Skeletal muscle cell (primary cell): Measurements from ENCODE around the gene EIF3F.
"Not testable (repeated sequence)": the region's sequence is repeated elsewhere in the genome, so short reads cannot be mapped to it uniquely, and the experiment has no call there.

Experiments used
- DNase-seq: peaks from one replicate; pipeline ENCODE4 v3.0.0-alpha.2; 2010; ENCODE audit warnings: low read depth
- H3K4me3 ChIP-seq: 2 replicates; pipeline ENCODE4 v1.5.1; 2011; ENCODE audit warnings: low read depth, mild to moderate bottlenecking, control low read depth, low read length, moderate library complexity

Gene EIF3F

DNA sequence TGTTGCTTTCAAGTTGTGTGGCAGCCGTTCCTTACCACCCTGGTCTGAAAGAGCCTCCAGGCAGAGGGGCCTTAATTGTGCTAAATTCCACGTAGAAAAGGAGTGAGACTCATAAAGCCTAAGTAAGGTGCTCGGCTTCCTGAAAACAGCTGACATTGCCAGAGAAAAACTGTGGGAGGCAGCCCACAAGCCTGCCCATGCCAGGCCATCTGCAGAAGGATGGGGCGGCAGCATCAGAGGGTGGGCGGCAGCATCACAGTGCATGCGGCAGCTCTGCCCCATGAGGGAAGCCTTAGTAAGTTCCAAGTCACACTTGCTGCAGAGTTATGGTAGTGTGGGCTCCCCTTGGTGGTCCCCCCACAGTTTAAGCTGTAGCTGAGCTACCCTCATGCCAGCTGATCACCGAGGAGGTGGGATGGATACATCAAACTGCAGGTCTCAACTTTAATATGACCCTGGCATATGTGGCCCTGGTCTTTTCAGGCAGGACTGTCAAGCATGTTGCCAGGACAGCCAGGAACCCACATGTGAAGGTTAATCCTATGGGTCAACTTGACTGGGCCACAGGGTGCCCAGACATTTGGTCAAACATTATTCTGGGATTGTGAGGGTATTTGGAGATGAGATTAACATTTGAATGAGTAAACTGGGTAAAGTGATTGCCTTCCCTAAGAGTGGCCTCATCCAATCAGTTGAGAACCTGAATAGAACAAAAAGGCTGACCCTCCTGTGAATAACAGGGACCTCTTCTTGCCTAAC, 3.1 kb upstream of the EIF3F start:
- H3K4me3 ChIP-seq, result no peak overlapping the region
- DNase-seq, result no peak

DNA sequence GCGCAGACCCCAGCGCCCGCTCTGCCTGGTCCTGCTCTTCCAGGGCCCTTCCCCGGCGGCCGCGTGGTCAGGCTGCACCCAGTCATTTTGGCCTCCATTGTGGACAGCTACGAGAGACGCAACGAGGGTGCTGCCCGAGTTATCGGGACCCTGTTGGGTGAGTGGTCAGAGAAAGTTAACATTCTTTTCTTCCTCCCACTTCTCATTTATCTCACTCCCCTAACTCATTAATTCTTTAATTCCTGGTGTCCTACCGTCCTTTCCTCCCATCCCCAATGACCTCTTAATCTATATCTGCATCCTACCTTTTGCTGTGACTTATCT, 385 bp downstream of the EIF3F start:
- not testable (repeated sequence) for DNase-seq
- H3K4me3 ChIP-seq, result peak overlapping the region; percentile 83

DNA sequence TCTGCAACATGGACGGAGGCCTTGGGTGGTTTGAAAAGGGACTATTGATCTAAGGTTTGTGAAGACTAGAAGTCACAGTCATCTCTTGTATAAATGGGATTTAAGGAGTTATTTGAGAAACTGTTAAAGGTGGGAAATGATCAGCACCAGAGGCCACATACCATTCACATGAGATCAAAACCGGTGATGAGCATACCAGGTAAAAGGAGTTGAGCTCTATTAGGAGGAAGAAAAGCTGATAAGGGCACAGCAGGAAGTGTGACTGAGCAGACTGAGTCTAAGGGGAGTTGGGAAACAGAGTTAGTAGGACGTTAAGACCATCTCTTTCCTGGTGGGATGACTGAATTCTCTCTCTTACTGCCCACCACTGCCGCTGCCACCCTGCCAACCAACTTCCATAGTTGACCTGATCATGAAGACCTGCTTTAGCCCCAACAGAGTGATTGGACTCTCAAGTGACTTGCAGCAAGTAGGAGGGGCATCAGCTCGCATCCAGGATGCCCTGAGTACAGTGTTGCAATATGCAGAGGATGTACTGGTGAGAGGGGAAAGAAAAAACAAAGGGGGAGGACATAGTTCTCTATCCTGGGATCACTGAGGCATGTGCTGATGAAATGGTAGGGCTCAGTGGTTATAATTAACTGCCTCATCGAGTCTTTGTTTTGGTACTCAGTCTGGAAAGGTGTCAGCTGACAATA, 7.6 kb downstream of the EIF3F start:
- DNase-seq, result no peak

DNA sequence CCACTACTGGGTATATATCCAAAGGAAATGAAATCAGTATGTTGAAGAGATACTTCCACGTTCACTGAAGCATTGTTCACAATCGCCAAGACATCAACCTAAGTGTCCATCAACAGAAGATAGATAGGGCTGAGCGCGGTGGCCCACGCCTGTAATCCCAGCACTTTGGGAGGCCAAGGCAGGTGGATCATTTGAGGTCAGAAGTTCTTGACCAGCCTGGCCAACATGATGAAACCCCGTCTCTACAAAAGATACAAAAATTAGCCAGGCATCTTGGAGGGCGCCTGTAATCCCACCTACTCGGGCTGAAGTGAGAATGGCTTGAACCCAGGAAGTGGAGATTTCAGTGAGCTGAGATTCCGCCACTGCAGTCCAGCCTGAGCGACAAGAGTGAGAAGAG, 12.7 kb downstream of the EIF3F start:
- no peak for DNase-seq
- H3K4me3 ChIP-seq, result no peak overlapping the region

More for the DNA sequence above, 7.6 kb downstream of the EIF3F start:
- H3K4me3 ChIP-seq, result no peak overlapping the region

DNA sequence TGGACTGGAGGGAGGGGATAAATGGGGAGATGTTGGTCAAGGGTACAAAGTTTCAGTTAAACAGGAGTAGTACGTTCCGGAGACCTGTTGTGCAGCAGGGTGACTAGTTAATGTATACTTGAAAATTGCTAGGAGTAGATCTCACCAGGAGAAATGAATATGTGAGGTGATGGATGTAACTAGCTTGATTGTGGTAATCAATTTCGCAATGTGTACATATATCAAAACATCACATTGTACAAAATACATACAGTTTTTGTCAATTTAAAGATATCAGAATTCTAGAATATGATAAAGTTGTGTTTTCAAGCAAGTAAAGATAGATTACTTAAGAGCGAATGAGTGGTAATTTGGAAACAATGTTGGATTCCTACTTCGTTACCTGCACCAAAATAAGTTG, 13.3 kb downstream of the EIF3F start:
- no peak for DNase-seq
- no peak overlapping the region for H3K4me3 ChIP-seq

DNA sequence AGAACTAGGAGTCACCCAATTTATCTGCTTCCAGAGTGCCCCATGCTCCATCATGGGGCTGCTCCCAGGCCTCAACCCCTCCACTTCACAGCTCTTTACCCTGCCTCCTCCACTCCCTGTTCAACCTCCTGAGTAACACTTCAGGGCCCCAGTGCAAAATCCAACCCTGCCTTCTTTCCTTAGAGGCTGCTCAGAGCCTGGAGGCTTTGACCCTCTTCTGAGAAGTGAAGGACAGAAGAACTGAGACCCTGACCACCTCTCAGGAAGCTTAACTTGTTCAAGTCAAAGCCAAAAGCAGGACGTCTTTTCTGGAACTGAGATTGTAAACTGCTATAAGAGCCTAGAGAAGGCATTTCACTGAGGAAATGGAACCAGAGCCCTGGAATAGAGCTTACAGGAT, 15.5 kb downstream of the EIF3F start:
- H3K4me3 ChIP-seq, result no peak overlapping the region
- DNase-seq, result no peak

DNA sequence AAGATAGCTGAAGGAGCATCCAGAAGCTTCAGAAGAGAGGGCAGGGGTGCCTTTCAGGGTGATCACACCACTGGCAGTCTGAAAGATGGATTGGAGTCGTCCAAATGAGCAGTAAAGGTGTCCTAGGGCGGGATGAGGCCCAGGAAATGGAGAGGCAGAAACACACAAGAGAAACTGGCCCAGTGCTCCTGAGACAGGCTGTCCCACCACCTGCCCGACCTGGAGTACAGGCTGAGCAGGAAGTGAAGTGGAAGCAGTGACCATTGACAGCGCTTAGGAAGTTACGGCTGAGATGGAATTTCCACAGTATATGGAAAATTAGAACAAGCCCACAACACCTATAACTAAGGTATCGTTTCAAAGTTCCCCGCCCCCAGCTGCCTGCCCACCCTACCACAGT, 16.1 kb downstream of the EIF3F start:
- DNase-seq, result no peak
- H3K4me3 ChIP-seq, result no peak overlapping the region

DNA sequence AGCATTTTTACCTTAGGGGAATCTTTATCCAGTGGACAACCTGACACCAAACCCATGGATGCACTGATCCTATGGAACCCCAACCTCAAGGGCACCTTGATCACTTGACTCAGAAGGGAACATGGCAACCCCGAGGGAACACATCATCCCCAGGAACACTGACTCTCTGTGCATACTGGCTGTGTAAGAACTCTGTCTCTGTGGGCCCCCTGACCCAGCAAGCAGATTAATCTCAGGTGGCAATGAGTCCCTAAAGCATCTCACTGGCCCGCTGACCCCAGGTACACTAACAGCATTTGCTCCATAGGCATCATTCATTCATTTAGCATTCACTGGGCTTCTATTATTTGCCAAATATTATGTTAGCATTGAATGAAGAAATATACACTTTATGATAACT, 16.9 kb downstream of the EIF3F start:
- DNase-seq, result no peak
- no peak overlapping the region for H3K4me3 ChIP-seq

DNA sequence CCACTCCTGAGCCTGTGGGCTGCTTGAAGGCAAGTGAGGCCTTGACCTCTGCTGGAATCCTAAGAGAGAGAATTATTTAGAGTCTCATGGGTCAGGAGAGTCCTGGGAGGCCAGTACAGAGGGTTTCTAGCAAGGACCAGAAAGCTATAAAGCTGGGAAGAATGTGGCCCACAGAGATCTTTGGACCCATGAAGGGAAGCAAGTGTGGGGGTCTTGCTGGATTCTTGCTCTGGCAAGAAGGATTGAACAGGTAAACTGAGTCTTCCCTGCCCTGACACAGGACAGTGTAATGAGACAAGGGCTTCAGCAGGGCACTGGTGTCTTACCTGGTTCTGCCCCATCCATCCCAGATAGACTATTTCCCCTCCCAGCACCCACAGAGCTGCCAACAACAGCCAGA, 18.4 kb downstream of the EIF3F start:
- H3K4me3 ChIP-seq, result no peak overlapping the region
- DNase-seq, result no peak

DNA sequence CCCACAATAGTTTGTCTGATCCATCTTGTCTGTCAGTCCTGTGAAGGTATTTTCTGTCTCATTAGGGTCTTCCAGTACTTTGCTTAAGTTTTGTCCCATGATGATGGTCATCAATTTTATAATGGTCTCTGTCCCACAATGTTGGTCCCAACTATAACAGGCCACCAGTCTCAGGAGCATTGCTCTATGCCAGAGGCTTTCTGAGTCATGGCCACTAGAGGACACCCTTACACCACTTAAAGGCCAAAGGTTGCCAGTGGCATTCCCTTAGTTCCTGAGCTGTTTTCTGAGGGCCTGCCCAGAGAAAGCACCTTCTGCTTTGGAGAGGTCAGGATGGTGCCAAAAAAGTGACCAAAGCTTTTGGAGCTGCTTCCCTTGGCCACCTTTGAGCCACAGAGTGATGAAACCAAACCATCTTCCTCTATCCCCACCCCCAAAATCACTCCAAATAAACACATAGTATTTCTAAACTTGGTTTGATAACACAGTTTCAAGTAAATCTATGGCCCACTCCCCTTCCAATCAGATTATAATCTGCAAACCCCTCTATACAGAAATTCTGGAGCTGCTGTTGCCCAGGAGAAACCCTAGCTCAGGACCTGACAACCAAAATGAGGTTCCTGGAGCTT, 19.3 kb downstream of the EIF3F start:
- H3K4me3 ChIP-seq, result no peak overlapping the region
- DNase-seq, result no peak

DNA sequence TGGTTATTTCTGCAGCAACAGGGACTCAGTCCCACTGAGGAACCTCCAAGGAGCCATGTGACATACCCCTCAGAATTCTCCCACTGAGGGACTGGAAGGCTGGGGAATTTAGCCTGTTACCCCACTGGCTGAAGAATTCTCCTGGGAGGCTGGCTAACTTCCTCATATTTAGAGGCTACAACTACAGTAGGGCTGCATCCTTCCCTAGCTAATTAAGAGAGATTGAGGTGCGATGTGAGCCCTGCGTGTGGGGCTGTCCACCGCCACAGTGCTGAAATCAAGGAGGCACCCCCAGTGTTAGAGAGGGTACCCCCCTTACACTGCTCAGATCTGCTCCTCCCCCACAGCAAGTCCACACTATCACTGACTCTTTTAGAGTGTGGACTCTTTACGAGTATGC, 21.1 kb downstream of the EIF3F start:
- no peak overlapping the region for H3K4me3 ChIP-seq
- DNase-seq, result no peak

DNA sequence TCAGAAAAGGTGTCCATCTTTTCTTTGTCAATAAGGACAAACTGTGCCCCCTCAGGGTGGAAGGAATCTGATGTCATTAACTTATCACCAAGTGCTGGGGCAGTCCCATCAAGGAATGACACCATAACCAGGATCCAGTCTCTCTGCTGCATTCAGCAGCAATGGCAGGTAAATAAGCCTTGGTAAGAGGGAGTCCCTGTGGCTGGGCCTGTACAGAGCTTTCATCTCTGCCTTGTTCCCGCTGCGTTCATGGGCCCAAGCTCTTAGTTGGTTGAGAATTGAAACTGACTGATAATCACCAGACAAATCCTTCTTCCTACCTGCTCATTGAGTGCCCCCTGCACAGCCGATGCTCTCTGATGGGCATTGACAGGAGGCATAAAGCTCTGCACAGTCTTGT, 22.7 kb downstream of the EIF3F start:
- DNase-seq, result no peak
- no peak overlapping the region for H3K4me3 ChIP-seq

DNA sequence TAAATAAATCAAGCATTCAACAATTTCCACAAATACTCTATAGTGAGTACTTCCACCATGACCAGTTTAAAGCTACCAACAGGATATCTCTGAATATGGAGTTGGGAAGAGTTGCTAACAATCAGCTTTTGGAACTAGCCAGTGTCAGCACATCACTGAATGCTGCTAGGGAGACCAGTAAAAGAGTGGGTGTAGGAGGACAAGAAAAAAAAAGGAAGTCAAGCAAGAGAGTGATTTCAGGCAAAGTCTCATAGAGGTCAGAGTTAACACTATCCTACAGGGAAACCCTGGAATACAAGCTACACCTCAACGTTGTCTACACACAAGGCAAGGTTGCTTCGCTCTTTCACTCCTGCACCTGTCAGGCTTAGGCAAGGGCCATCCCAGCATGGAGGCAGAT, 24.2 kb downstream of the EIF3F start:
- no peak for DNase-seq
- no peak overlapping the region for H3K4me3 ChIP-seq

DNA sequence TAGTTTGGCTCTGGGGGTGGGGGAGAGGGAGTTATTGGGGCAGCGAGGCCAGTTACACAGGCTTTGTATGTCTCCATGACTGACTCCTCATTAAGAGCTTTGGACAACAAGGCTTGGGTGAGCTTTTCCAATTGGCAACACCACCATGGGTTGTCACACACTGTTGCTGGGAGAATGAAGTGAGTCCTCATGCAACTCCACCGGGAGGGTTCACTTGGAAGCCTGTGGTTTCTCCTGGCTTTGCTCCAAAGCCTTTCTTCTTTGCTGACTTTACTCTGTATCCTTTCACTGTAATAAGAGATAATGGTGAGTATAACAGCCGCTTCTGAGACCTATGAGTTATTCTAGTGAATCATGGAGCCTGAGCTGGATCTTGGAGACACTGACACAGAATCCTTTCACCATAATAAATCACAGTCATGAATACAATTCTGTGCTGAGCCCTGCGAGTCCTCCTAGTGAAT, 24.9 kb downstream of the EIF3F start:
- DNase-seq, result peak; percentile 85

DNA sequence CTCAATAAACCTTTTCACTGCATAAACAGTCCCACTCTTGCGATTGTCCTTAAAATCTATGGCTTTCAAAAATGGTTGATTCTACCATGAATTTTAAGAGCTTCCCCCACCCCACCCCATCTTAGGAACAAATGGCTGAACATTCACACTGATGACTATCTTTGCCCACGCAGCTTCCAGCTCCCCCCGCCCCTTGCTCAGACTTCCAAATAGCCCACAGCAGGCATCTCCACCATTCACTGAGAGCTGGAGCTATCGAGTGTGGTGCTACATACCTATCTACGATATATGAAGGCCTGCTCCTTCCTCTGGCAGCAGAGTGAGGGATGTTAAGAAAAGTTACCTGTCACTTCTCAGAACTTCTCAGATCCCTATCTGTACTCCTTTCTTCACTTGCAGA, 26.7 kb downstream of the EIF3F start:
- no peak for DNase-seq
- H3K4me3 ChIP-seq, result no peak overlapping the region

More for the DNA sequence above, 24.9 kb downstream of the EIF3F start:
- no peak overlapping the region for H3K4me3 ChIP-seq

DNA sequence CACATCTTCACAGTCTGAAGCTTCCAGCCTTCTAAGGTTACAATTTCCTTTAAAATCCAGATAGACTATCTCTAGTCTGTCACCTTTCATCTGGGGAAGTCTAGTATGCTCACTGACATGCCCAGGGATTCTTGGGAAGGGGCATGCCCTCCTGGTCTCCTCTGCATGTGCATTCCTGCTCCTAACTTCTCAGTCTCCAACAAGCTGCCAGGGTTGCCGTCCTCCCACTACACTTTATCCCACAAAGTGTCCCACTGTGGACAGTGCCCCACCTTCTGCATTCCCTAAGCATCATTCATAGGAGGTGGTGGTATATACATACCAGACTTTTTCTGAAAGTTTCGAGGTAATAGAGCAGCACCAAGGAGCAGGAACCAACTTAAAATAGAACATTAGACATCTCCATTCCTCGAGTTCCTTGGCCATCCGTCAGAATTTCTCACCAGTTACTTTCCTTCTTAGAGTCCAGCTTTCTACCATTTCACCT, 28.7 kb downstream of the EIF3F start:
- H3K4me3 ChIP-seq, result no peak overlapping the region
- DNase-seq, result no peak

DNA sequence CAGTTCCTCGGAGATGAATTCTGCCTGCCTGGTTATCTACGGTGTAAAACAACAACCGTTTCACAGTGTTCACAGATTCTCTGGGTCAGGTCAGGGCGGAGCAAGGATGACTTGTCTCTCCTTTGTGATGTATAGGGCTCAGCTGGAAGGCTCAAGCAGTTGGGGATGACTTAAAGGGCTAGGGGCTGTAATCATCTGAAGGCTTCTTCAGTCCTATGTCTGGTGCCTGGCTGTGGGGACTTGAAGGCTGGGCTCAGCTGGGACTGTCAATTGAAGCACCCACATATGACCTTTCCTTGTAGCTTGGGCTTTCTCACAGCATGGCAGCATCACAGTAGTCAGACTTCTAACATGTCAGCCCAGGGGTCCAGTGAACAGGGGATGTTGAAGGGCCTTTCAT, 29.3 kb downstream of the EIF3F start:
- no peak for DNase-seq
- no peak overlapping the region for H3K4me3 ChIP-seq

DNA sequence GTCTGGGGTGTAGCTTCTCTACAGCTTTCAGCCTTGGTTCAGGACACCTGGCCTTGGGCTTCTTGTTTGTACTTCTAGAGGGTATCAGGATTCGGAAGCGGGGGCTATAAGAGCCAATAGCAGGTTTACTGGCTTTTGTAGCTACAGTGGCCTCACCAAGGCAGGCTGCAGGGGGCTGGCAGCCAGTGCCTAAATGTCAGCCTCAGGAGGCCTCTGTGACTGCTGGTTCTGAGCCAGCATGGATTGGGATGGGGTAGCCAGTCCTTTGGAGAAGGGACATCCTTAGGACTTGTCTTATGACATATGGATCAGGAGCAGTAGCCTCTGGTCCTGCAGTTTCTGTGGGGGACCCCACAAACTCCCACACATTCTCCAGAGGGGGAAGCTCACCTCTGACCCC, 29.9 kb downstream of the EIF3F start:
- DNase-seq, result no peak
- H3K4me3 ChIP-seq, result no peak overlapping the region

DNA sequence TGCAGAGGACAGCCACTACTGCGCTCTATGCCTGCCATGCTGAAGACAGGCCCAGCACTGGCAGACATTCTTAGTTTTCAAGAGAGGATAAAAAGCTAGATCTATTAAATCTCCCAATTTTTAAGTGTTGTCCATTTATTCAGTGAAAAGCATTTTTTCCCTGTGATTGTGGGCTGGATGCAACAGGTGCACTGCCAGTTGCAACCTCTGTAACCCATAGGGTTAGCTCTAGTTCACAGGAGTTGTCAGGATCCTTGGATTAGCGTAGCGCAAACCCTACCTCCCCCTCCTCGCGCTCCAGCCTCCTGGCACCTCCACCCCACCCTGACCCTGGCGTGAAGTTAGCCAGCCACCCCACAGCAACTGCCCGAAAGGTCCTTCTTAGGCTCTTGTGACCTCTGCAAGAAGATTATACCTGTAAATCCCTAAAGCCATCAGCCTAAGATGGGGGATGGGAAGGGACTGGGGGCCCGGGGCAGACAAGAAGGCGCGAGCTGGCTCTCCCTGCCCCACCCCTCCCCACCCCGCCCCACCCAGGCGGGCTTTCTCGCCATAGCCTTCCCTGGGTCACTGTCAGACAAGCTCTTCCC, 30.9 kb downstream of the EIF3F start:
- no peak for DNase-seq
- H3K4me3 ChIP-seq, result no peak overlapping the region
